MCF 10A (cell line): ENCODE data around the gene DAGLA. TPM values are rescaled to one million over a fixed set of nuclear protein-coding genes. Genes with fewer than 3 reads are reported as not detected.

ENCODE experiments used
- BruUV-seq: library from RNA; stranded (reverse); fragments of 400-500 nt; replicated peaks from 2 replicates; lab custom pipeline; 2021; lab: Mats Ljungman, UMichigan
- CTCF ChIA-PET: fragments of 300-600 bp; sonication (Branson Sonifier 250); formaldehyde crosslinking; extraction: SDS; loops from one replicate; lab custom pipeline; 2021; ENCODE audit warnings: antibody characterized with exemption, inconsistent platforms; lab: Yijun Ruan, JAX
- POLR2A ChIA-PET: fragments of 300-600, 350-650 bp; sonication (Branson Sonifier 250); formaldehyde crosslinking; extraction: SDS; loops from one replicate; lab custom pipeline; 2020; ENCODE audit warnings: antibody characterized with exemption, inconsistent platforms; lab: Yijun Ruan, JAX
- DNase-seq: peaks from one replicate; pipeline ENCODE4 v3.0.0-alpha.2; 2018; ENCODE audit not compliant: unreplicated experiment
- H3K27ac Mint-ChIP-seq: one replicate; pipeline ENCODE4 v1.8.0; 2022; ENCODE audit warnings: mild to moderate bottlenecking, low read depth, mixed read lengths; ENCODE audit not compliant: unreplicated experiment
- H3K27me3 Mint-ChIP-seq: one replicate; pipeline ENCODE4 v1.8.0; 2022; ENCODE audit warnings: mixed read lengths; ENCODE audit not compliant: insufficient read depth, unreplicated experiment
- H3K36me3 Mint-ChIP-seq: one replicate; pipeline ENCODE4 v1.8.0; 2022; ENCODE audit warnings: mild to moderate bottlenecking, moderate library complexity, mixed read lengths; ENCODE audit not compliant: insufficient read depth, unreplicated experiment
- H3K4me1 Mint-ChIP-seq: one replicate; pipeline ENCODE4 v1.8.0; 2022; ENCODE audit warnings: mixed read lengths; ENCODE audit not compliant: insufficient read depth, unreplicated experiment
- H3K4me3 Mint-ChIP-seq: one replicate; pipeline ENCODE4 v1.8.0; 2022; ENCODE audit warnings: mild to moderate bottlenecking, moderate library complexity, mixed read lengths; ENCODE audit not compliant: unreplicated experiment
- H3K9me3 Mint-ChIP-seq: one replicate; pipeline ENCODE4 v1.8.0; 2022; ENCODE audit warnings: mixed read lengths; ENCODE audit not compliant: unreplicated experiment
- CTCF ChIP-seq: fragments of 200-600 bp; IDR thresholded peaks from one replicate; pipeline ENCODE4 v1.8.0; 2022; ENCODE audit warnings: antibody characterized with exemption, mild to moderate bottlenecking; ENCODE audit not compliant: unreplicated experiment
- intact Hi-C: fragments of 100-400 bp; cut with micrococcal nuclease; formaldehyde crosslinking; loops from 2 replicates; pipeline ENCODE4 v1.14.1; 2022
- total RNA-seq: library from RNA; stranded (reverse); gene quantifications from 2 replicates; pipeline ENCODE4 v1.2.3, GENCODE V29; 2022

DAGLA gene
- total RNA-seq, 1 experiment from 2014 or later = 1.5 TPM

GRCh38 chr11:61764606-61765260 is 84.5 kb downstream of the DAGLA start:
- no peak for DNase-seq
- no peaks in the 10 kb centered on the region for H3K36me3 Mint-ChIP-seq
- BruUV-seq = no TSS peak
- H3K4me1 Mint-ChIP-seq = peaks cover 5% of the 10 kb centered on the region
- H3K9me3 Mint-ChIP-seq = no peaks in the 10 kb centered on the region
- ChIA-PET POLR2A (interaction anchor here (0.6 kb wide), 1 partner anchor 82 kb away, joined by 3 read pairs; no protein-coding TSS in a partner anchor), CTCF (interaction anchor here (1.0 to 1.6 kb wide), 3 partner anchors 16 to 24 kb away, joined by 3 to 6 read pairs (median 5); no protein-coding TSS in a partner anchor)
- peaks cover 10% of the 10 kb centered on the region for H3K27me3 Mint-ChIP-seq
- H3K27ac Mint-ChIP-seq = no peak overlapping the region
- no peak overlapping the region for H3K4me3 Mint-ChIP-seq
- no peak for TF ChIP-seq CTCF
- intact Hi-C loops = no loop called here

DNA sequence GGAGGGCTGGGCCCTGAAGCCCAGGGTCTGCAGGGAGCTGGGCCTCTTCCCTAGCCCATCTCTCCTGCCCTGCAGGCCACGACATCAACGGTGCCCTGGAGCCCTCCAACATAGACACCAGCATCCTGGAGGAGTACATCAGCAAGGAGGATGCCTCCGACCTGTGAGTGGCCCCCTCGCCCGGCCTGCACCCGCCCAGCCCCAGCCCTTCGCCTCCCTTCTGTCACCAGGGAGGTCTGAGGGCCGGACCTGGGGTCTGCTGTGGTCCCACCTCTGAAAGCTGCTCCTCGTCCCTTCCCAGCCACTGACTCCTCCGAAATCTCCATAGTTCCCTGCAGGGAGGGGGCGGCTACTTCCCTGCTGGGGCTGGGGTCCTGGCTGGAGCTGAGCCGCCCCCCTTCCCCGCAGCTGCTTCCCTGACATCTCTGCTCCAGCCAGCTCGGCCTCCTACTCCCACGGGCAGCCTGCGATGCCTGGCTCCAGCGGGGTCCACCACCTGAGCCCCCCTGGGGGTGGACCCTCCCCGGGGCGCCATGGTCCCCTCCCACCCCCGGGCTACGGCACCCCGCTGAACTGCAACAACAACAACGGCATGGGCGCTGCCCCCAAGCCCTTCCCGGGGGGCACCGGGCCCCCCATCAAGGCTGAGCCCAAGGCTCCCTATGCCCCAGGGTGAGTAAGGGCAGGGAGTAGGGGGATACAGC is 85.5 kb downstream of the DAGLA start:
- Mint-ChIP-seq H3K4me1 (peaks cover 5% of the 10 kb centered on the region), H3K36me3 (no peaks in the 10 kb centered on the region), H3K27ac (no peak overlapping the region), H3K9me3 (no peaks in the 10 kb centered on the region), H3K4me3 (no peak overlapping the region), H3K27me3 (peaks cover 10% of the 10 kb centered on the region)
- ChIA-PET CTCF (interaction anchor here (0.9 to 1.4 kb wide), 4 partner anchors 17 to 32 kb away, joined by 3 to 6 read pairs (median 3); no protein-coding TSS in a partner anchor), POLR2A (no interaction called here)
- intact Hi-C loops = no loop called here
- DNase-seq = no peak
- no TSS peak for BruUV-seq
- no peak for TF ChIP-seq CTCF

- Mint-ChIP-seq H3K27ac (no peak overlapping the region), H3K4me3 (no peak overlapping the region), H3K27me3 (peaks cover 10% of the 10 kb centered on the region), H3K9me3 (no peaks in the 10 kb centered on the region), H3K4me1 (peaks cover 5% of the 10 kb centered on the region), H3K36me3 (no peaks in the 10 kb centered on the region)
- ChIA-PET POLR2A (no interaction called here), CTCF (interaction anchor here (0.6 to 1.1 kb wide), 5 partner anchors 18 to 453 kb away, joined by 3 to 4 read pairs (median 3); no protein-coding TSS in a partner anchor)
- intact Hi-C loops = no loop called here
- BruUV-seq = no TSS peak
- TF ChIP-seq CTCF = no peak
- DNase-seq = no peak
Measured at GRCh38 chr11:61766353-61766841, 86.2 kb downstream of the DAGLA start.
